ENCODE measurements around the gene OR2G3. TPM values are rescaled to one million over a fixed set of nuclear protein-coding genes. Genes with fewer than 3 reads are reported as not detected.

Gene OR2G3
- total RNA-seq, 2 donors from 2014 or later: not detected

Other genes starting within 250 kb of the OR2G3 start
- gene NLRP3, start 189.4 kb upstream of the OR2G3 start, total RNA-seq: 1 to 10 TPM in 1 of 2 donors, under 1 TPM in 1; 0.61 to 2.7 TPM
- gene OR2B11, start 147.5 kb upstream of the OR2G3 start, total RNA-seq: not detected
- gene OR2C3, start 69.1 kb upstream of the OR2G3 start, total RNA-seq: not detected
- under 1 TPM; 0.18 to 0.67 TPM for gene GCSAML, start 56.5 kb upstream of the OR2G3 start, total RNA-seq
- gene OR2G2, start 17.2 kb upstream of the OR2G3 start, total RNA-seq: not detected
- gene OR13G1, start 74.2 kb downstream of the OR2G3 start, total RNA-seq: not detected
- not detected for gene OR6F1, start 111.1 kb downstream of the OR2G3 start, total RNA-seq
- gene OR14K1, start 133.0 kb downstream of the OR2G3 start, total RNA-seq: under 1 TPM in 1 of 2 donors, not detected in 1; 0.61 TPM
- not detected for gene OR14A2, start 142.6 kb downstream of the OR2G3 start, total RNA-seq
- not detected for gene OR1C1, start 155.0 kb downstream of the OR2G3 start, total RNA-seq
- gene OR14A16, start 218.5 kb downstream of the OR2G3 start, total RNA-seq: not detected
- gene OR11L1, start 236.3 kb downstream of the OR2G3 start, total RNA-seq: not detected